HG03025 (cell line): ENCODE data around the gene CAMK4.
"Not testable (repeated sequence)": the region's sequence is repeated elsewhere in the genome, so short reads cannot be mapped to it uniquely, and the experiment has no call there.

Experiments
- ATAC-seq: cut with Tn5 transposase; IDR thresholded peaks from one replicate; pipeline ENCODE4 v1.9.1; 2021; ENCODE audit warnings: mild to moderate bottlenecking, moderate library complexity; ENCODE audit not compliant: unreplicated experiment, low FRiP score

Gene CAMK4

DNA sequence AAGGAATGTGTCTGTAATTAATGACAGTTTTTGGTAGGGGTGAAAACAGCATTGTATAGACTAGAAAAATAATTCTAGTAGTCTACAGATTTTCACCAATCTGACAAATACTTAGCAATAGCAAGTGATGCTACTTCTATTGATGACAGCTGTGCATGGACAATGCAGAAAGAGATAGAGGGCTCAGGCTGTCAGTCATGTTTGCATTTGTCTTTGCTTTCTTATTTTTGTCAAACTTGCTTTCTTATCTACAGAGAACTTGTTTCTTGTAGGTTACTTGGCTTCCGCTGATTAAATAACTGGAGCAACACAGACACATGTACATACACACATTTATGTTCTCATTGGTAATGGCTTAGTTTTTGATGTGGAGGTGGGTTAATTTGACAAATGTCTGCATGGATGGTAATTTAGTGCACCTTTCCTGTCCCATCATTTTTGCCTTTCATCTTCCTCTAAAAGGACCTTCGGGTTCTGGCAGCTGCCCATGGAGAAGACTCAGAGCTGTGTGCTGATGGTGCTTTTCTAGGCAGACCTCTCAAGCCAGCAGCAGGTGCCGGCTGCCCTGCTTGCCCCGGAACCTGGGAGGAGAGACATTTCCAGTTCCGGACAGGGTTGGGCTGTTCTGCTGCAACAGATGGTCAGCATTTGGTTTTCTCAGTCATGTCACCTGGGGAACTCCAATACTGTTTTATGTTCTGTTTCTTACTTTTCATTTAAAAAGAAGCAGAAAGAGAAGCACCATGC is 28.8 kb downstream of the CAMK4 start:
- peak; percentile 78 for ATAC-seq

DNA sequence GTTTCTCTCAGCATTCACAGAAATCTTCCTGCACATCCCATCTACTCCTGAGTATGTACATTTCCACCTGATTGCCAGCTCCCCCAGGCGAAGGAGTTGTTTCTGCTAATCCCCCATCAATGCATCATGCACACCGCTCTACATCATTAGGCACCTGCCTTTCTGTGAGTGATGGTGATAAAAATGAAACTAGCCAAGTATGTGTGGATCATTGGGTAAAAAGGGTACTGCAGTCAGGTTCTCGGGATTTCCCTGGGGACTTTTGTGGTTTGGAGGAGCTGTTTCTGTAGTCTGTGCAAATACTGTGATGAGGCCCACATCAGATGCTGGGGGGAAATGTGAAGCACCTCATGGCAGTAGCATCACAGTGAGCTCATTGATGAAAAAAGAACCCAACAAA is 30.4 kb downstream of the CAMK4 start:
- peak; percentile 66 for ATAC-seq

GRCh38 chr5:111255169-111255568 is 31.0 kb downstream of the CAMK4 start:
- ATAC-seq, result no peak

DNA sequence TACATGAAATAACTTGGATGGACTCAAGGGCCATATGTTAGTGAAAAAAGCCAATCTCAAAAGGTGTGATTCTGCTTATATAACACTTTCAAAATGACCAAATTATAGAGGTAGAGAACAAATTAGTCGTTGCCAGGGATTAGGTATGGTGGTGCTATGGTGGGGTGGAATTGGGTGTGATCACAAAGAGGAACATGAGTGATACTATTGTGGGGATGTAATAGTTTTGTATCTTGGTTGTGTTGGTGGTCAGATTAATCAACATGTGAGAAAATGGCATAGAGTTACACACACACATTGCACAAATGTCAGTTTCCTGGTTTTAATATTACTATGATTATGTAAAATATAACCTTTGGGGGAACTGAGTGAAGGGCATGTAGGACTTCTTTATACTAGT is 31.9 kb downstream of the CAMK4 start:
- ATAC-seq, result no peak

- not testable (repeated sequence) for ATAC-seq
Observed at GRCh38 chr5:111257610-111258009, 33.4 kb downstream of the CAMK4 start.

DNA sequence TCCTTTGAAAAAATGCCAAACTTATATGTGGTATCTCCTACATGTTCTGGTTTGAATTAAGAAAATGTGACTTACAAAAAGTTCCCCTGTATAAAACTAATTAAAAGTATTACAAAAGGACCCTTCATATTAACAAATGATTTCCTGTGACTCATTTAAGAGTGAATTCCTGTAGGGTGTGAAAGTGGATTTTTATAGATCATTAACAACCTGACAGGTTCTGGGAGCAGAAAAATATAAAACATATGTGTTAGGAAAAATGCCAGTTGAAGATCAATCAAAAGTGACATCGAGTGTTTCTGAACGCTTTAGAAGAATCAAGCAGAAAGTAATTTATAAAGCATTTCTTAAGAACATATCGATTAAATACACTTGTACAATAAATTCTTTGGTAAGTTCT is 35.5 kb downstream of the CAMK4 start:
- ATAC-seq, result no peak

- ATAC-seq, result no peak
Observed at GRCh38 chr5:111261610-111262009, 37.4 kb downstream of the CAMK4 start.

GRCh38 chr5:111262153-111262552 is 38.0 kb downstream of the CAMK4 start:
- no peak for ATAC-seq

DNA sequence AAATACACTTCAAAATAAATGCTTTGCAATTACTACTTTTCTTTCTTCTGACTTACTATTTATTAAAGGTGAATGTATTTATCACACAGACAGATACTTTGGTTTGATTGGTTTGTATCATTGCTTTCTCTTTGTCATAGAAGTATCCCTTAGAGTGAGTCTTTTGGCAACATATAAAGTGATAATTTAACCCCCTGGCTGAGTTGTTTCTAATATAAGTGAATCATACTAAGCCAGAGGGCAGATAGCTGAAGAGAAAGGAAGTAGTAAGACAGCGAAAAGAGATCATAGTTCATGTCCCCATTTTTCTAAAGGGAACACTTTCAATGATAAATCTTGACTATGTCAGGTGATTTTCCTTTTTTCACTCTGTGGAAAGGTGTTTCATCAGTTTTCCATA is 38.6 kb downstream of the CAMK4 start:
- ATAC-seq, result no peak

- no peak for ATAC-seq
Observed at GRCh38 chr5:111266491-111266890, 42.3 kb downstream of the CAMK4 start.

- ATAC-seq, result no peak
Observed at GRCh38 chr5:111268300-111268699, 44.1 kb downstream of the CAMK4 start.

- no peak for ATAC-seq
Observed at GRCh38 chr5:111271885-111272284, 47.7 kb downstream of the CAMK4 start.

GRCh38 chr5:111277061-111277460 is 52.9 kb downstream of the CAMK4 start:
- no peak for ATAC-seq

- ATAC-seq, result peak; percentile 88
Observed at GRCh38 chr5:111278858-111279504, 54.8 kb downstream of the CAMK4 start.

DNA sequence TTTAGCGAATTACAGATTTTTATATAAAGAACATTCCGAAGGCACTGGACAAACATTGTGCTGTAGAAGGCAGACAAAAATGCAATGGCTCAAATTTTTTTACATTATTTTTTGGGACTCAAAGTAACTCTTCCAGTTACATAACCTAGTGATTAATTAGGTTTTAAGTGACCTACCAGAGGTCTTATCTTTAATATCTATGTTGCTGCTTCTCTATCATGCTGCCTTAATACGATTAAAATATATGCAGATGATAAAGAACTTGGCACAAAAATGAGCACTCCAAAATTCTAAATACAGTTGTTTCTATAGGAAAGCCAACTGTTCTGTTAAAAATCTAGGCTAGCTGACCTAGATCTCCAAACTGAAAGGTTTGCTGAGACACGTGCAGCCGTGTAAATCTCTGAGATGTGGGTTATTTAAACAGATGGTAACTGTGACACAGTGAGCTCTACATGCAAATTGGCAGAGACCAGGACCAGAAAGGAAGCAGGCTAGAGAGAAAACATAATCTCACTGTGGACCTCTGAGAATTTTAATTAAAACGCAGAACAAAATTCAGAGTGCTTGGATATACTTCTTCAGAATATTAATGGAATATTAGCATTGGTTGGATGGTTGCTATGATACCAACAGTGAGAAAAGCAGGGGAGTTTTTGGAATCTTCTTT is 56.2 kb downstream of the CAMK4 start:
- ATAC-seq, result peak; percentile 68

GRCh38 chr5:111282798-111283197 is 58.6 kb downstream of the CAMK4 start:
- no peak for ATAC-seq

DNA sequence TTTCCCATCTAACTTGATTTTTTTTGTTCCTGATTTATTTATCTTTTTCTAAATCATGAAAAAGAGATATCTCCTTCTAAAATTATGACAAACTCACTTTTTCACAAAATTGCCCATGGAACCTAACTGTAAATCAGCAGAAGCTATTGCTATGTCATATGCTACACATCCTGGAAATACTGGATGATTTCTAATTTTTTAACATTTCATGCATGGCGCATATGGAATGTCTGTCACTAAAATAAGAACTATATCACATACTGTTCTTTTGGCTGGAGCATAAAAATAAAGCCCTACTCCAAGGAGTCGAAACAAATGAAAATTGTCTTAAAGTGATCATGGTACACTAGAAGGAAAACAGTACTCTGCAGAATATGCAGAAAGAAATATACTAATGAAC is 60.6 kb downstream of the CAMK4 start:
- ATAC-seq, result no peak

DNA sequence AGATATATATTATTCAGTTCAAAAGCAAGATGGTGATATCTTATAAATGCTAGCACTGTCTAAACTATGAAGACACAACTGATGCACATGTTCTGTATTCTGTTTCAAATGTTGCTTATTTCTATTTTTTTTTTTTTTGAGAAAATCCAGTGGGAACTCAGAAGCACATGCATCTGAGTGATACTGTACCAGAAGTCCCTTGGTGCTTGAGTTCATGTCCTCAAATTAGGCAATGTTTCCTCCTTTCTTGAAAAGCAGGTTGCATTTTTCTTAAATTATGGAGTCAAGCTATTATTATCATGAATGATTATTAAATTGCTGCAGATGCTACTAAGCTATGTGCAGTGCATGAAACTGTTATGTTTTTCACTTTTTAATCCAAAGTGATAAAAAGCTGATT is 70.4 kb downstream of the CAMK4 start:
- ATAC-seq, result no peak

DNA sequence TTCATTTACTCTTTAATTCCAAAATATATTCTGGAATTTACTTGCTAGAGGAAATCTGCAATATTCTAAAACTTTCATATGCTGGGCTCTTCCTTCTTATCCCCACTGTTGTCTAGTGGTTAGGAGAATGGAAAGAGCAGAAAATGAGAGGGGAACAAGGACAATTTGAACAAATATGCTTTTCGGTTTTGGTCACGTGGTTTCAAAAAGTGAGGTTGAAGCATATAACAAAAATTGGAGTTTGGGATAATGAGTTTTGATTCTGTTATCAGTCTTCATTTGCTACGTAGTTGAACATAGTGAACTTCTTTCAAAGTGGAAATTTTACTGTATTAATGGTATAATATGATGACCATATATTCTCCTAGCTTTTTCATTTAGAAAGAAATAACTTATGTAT is 71.5 kb downstream of the CAMK4 start:
- no peak for ATAC-seq

DNA sequence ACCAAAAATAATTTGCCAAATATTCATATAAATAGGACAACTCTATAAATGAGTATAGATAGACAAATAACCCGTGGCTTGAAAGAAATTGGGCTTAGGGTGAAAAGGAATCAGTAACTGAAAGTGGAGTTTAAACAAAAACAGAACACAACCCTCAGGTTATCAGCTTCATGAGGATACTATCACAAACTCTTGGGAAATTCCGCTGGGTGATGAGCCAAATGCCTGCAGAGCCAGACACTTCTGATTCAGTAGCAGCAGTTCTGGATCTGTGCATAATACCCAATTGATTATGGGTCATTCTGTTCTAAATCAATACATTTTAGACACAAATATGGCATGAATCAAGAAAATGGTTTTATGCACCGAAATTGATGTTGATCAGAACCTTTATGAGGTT is 72.4 kb downstream of the CAMK4 start:
- ATAC-seq, result no peak

GRCh38 chr5:111299067-111299481 is 74.9 kb downstream of the CAMK4 start:
- ATAC-seq, result no peak
